Activated T-helper 9 cell treated with anti-CD3 and anti-CD28 coated beads, Interleukin-2, amount 50 U/mL, for 16 hours (primary cell): Measurements from ENCODE around the gene TBC1D9B.
"Not testable (repeated sequence)": the region's sequence is repeated elsewhere in the genome, so short reads cannot be mapped to it uniquely, and the experiment has no call there.

Source experiments
- DNase-seq: peaks from one replicate; pipeline ENCODE4 v3.0.0-alpha.2; 2020; ENCODE audit warnings: low read depth

Gene TBC1D9B

GRCh38 chr5:179885491-179886090 is 22.1 kb downstream of the TBC1D9B start:
- no peak for DNase-seq

GRCh38 chr5:179883163-179883562 is 24.5 kb downstream of the TBC1D9B start:
- no peak for DNase-seq

GRCh38 chr5:179882338-179882737 is 25.4 kb downstream of the TBC1D9B start:
- DNase-seq, result no peak

GRCh38 chr5:179880848-179881590 is 26.7 kb downstream of the TBC1D9B start:
- DNase-seq, result no peak

- no peak for DNase-seq
Measured at GRCh38 chr5:179880066-179880650, 27.5 kb downstream of the TBC1D9B start.

- DNase-seq, result no peak
Measured at GRCh38 chr5:179879690-179880010, 28.0 kb downstream of the TBC1D9B start.

GRCh38 chr5:179879003-179879689 is 28.6 kb downstream of the TBC1D9B start:
- DNase-seq, result no peak

GRCh38 chr5:179878222-179879002 is 29.3 kb downstream of the TBC1D9B start:
- DNase-seq, result no peak

GRCh38 chr5:179876610-179876952 is 31.1 kb downstream of the TBC1D9B start:
- no peak for DNase-seq

- DNase-seq, result no peak
Measured at GRCh38 chr5:179875741-179876609, 31.7 kb downstream of the TBC1D9B start.

GRCh38 chr5:179874536-179875292 is 33.0 kb downstream of the TBC1D9B start:
- DNase-seq, result no peak

- no peak for DNase-seq
Measured at GRCh38 chr5:179874136-179874535, 33.6 kb downstream of the TBC1D9B start.

- no peak for DNase-seq
Measured at GRCh38 chr5:179873588-179874110, 34.0 kb downstream of the TBC1D9B start.

GRCh38 chr5:179872828-179873575 is 34.7 kb downstream of the TBC1D9B start:
- no peak for DNase-seq

GRCh38 chr5:179872055-179872827 is 35.5 kb downstream of the TBC1D9B start:
- no peak for DNase-seq

GRCh38 chr5:179871533-179871932 is 36.2 kb downstream of the TBC1D9B start:
- not testable (repeated sequence) for DNase-seq

GRCh38 chr5:179870952-179871351 is 36.7 kb downstream of the TBC1D9B start:
- no peak for DNase-seq

GRCh38 chr5:179870403-179870903 is 37.2 kb downstream of the TBC1D9B start:
- DNase-seq, result no peak
